NOMO-1 treated with DMSO at 0.1 percent for 48 hours (cell line): ENCODE data around the gene THAP6.
"Not testable (repeated sequence)": the region's sequence is repeated elsewhere in the genome, so short reads cannot be mapped to it uniquely, and the experiment has no call there.

Experiments
- DNase-seq: peaks from one replicate; lab custom pipeline; 2025; ENCODE audit not compliant: unreplicated experiment; lab: John Stamatoyannopoulos, UW

The THAP6 gene, protein sequence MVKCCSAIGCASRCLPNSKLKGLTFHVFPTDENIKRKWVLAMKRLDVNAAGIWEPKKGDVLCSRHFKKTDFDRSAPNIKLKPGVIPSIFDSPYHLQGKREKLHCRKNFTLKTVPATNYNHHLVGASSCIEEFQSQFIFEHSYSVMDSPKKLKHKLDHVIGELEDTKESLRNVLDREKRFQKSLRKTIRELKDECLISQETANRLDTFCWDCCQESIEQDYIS

DNA sequence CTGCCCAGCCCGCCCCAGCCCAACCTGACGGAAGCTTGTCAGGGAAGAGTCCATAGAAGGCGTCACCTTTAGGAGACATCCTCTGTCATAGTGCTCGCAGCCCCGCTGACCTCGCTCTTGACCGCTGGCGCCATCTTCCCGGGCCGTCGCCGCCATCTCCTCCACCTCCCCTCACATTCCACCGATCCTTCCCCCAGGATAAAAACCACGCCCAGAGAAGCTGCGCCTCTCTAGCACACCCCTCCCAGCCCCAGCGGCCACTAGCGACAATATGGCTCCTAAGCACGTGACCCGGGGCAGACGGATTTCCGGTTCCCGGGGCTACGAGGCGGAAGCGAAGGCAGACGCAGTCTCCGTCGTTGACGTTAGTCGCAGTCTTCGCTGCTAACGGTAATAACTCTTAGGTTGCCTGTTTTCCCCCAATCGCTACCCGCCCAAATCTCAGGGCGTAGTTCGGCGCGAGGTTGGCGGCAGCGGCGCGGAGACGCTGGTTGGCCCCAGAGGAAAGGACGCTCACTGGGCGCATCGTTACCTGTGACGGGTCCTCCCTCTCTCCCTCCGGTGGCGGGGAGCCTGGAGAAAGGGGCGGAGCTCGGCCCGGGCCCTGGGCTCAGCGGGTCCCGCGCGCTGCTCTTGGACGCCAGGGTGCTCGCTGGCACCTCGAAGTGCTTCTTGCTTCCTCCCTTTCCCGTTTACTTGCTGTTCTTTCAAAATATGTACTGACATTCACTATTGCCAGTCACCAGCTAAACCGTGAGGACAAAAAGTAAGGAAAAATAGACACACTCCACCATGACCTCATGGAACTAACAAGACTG is at the start of gene THAP6, which contains the start of gene RCHY1:
TSS of gene THAP6 (plus strand) at position 343 of the 818 bp plus-strand sequence. CDS start 980 bp downstream, outside the sequence.
TSS of gene RCHY1 (minus strand) at position 273 of the 818 bp plus-strand sequence. CDS start at position 156, 117 bp downstream.
- peak; percentile 92 for DNase-seq

DNA sequence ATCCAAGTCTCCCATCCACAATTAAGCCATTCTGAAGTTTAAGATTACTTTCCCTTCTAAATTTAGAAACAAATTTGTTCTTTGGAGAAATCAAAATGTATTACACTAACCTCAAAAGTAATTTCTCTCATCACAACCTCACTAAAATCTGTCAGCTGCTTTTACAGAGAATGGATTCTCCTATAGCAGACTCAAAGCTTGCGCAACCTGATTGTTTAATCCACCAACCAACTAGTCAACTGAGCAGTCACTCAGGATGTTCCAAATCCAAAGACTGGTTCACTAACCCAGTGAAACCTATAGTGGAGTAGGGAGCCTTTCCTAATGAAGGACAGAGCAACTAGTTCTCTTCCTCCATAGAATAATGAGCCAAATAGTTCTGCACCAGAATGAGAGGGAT is 44.4 kb upstream of the THAP6 start:
- DNase-seq = no peak

GRCh38 chr4:75470738-75471137 is 43.5 kb upstream of the THAP6 start:
- no peak for DNase-seq

DNA sequence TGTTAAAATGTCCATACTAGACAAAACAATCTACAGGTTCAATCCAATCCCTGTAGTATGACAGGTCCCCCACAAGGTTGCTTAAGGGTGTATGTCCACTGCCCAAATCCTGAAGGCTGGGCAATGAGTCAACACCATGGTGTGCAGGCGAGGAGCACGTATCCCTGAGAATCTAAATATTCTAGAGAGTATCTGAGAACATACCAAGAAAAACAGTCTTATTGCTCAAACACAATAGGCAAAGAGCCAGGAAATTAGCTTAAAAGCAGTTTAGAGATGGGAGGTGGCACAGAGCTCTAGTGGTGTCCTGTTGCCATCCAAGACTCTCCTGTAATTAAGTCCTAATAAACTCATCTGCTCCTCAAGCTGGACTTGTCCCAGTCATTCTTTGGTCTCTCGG is 37.1 kb upstream of the THAP6 start:
- DNase-seq = no peak

GRCh38 chr4:75484190-75484589 is 30.1 kb upstream of the THAP6 start:
- DNase-seq = no peak

DNA sequence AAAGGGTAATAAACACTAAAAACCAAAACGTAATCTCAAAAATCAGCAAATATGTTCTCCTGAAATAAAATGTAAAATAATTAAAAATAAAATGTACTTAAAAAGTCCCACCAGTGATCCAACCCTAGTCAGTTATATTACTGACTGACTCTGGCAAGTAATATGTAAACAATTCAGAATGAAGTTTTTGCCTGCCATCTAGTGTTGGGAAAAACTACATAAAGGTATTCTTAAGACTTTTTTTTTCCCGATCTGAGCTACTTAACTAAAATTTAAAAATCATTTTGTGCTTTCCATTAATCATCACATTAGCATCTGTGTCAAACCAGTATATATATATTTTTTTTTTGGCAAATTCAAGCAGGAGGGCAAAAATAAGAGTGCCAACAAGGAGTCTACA is 24.1 kb upstream of the THAP6 start:
- DNase-seq = no peak

- DNase-seq = peak; percentile 78
Measured at GRCh38 chr4:75494563-75494962, 19.7 kb upstream of the THAP6 start.

DNA sequence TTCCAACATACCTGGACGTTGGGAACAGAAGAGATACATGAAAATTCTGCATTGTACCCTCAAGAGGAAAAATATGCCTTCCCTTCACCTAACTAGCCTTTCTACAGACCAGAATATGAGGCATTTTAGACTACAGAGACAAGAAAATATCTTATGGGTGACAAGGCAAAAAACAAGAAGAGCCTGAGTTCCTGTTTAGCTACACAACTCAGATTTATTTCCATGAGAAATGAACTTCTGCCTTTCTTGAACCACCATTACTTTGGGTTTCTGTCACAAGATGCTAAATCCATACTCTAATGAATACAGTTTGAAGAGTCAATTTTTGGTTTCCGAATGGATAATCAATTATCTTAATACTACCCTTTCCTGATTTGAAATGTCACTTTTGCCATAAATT is 18.8 kb upstream of the THAP6 start:
- peak; percentile 63 for DNase-seq

DNA sequence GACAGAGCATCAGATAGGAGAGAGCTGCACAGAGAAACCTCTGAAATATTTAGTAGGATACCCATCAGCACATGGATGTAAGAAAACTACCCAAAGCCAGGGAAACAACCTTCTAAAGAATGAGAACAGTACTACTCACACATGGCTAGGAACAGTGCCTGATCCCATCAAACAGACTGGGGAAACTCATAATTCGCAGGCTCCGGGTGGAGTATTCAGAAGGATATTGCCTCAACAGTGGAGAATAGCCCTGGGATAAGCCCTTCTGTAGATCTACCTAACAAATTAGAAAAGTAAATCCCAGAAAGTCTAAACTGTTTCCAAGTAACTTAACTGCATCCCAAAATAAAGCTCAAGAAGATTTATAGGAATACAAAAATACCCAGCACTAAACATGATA is 17.9 kb upstream of the THAP6 start:
- DNase-seq = no peak

DNA sequence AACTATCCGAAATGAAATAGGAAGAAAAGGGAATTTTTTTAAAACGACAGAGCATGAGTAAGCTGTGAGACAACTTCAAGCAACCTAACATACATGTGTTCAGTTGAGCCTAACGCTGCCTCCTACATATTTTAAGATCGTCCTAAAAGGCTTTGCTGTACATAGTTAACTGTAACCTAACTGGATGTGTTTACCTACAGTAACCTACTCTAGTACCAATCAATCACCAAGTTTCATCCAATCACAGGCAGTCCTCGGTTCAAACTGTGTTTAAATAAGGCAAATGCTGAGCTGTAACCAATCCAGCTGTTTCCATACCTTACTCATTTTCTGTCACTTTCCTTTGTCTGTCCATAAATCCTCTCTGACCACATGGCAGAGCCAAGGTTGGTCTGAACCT is 17.1 kb upstream of the THAP6 start:
- DNase-seq = no peak

DNA sequence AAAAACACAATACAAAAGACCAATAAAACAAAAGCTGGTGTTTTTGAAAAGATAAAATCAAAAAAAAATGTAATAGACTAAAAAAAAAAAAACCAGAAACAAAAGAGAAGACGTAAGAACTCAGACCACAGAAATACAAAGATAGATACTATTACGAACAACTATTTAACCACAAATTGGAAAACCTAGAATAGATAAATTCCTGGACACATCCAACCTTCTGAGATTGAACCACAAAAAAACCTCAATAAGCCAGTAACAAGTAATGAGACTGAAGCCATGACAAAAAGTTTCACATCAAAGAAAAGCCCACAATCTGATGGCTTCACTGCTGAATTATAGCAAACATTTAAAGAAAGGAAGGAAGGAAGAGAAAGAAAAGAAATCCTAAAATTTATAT is 16.2 kb upstream of the THAP6 start:
- DNase-seq = no peak

DNA sequence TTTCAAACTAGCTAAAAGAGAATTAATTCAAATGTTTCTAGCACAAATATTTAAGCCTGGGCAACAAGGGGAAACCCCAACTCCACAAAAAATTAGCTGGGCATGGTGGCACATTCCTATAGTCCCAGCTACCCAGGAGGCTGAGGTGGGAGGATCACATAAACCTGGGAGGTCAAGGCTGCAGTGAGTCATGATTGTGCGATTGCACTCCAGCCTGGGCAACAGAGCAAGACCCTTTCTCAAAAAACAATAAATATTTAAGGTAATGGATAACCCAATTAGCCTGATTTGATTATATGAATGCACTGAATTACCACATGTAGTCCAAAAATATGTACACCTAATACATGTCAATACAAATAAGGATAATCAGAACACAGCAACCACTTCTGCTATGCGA is 14.4 kb upstream of the THAP6 start:
- DNase-seq = no peak

- no peak for DNase-seq
Measured at GRCh38 chr4:75502671-75503070, 11.6 kb upstream of the THAP6 start.

DNA sequence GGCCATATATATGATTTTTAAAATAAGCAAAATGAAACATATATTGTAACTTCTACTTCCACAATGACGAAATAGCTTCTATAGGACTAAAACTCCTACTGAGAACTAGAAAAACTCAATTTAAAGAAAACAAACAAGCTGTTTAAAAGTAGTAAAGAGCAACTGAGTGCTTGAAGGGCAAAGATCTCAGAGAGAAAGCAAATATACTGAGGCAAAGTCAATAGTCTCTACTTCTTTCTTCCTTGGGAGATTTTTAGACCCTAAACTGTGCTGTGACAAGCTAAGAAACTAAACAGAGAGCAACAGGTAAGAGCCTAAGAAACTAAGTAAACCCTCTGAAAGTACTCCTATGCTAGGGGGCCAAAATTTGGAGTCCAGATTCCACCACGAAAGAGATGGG is 8.6 kb upstream of the THAP6 start:
- no peak for DNase-seq

DNA sequence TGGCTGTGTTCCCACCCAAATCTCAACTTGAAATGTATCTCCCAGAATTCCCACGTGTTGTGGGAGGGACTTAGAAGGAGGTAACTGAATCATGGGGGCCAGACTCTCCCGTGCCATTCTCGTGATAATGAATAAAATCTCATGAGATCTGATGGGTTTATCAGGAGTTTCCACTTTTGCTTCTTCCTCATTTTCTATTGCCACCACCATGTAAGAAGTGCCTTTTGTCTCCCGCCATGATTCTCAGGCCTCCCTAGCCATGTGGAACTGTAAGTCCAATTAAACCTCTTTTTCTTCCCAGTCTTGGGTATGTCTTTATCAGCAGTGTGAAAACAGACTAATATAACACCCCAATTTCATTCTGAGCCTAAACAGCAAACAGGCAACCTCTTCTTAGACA is 4.7 kb upstream of the THAP6 start:
- not testable (repeated sequence) for DNase-seq

DNA sequence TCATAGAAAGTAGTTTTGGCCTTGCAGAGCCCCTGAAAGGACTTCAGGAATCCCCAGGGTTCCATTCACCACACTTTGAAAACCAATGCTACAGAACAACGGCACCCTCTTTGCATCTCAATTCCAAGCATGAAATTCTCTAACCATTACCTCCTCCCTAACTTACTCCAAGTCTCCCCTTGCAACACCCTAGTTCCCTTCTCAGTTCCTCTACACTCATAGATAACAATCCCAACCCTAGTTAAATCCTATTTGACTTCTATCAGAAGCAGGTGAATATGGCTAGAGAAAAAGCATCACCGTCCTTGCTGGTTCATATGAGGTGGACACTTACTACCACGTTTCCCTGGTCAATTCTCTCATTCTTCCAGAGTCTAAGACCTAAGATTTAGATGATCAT is 2.4 kb upstream of the THAP6 start:
- DNase-seq = no peak

GRCh38 chr4:75512386-75513211 is 1.7 kb upstream of the THAP6 start:
- DNase-seq = peak; percentile 73

DNA sequence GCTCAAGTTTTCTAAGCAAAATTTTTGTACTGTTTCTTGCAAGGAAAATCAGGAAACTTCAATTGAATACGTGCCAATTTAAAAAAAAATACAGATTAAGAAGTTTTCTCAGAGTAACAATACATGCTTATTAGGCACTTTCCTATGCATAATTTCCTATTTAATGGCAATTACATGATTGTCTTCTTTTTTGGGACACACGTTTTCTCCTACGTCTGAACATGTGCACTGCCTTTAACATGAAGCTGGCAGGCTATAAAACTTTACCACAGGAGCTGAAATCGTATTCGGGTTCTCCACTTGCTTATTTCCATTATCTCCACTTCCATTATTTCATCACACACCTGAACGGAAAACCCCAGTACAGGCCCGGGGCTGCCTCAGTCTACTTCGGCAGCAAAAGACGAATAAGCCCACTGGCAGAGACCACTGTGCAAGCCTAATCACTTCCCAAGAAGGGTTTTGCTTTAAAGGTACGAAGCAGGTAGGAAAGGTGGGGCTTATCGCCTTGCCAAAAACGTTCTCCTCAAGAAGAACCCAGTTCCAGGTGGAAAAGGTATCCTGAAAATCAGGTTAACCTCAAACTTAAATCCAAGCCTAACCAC is 645 bp upstream of the THAP6 start:
- no peak for DNase-seq

- DNase-seq = peak; percentile 26
Measured at GRCh38 chr4:75514949-75515612, 808 bp downstream of the THAP6 start.

DNA sequence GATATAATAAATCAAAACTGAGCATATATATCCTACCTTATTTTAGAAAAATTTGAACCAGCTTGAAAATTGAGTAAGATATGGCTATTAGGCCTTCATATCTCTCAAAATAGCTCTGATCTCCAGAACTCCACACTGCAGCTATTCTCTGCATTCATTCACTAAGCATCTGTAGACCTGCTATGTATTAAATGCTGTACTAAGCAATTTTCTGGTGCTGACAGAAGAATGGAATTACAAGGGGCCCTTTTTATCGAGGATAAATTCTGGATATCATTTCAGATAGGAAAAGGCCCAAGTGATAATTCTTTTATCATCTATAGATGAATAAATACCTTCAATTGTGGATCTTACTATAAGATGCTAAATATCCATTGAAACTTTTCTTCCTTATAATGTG is 1.9 kb downstream of the THAP6 start:
- DNase-seq = no peak

GRCh38 chr4:75519452-75519851 is 5.2 kb downstream of the THAP6 start:
- DNase-seq = not testable (repeated sequence)
